HG03139 (cell line): ENCODE results near the gene SPATA18.

Source experiments
- ATAC-seq: cut with Tn5 transposase; IDR thresholded peaks from one replicate; pipeline ENCODE4 v1.9.1; 2021; ENCODE audit not compliant: unreplicated experiment

The SPATA18 gene

GRCh38 chr4:52051213-52051614, at the start of gene SPATA18:
SPATA18 (plus strand) TSS chr4:52051304; CDS start chr4:52051705, 401 bp downstream.
- ATAC-seq = no peak

GRCh38 chr4:52001616-52002015, 49.5 kb upstream of the SPATA18 start:
- no peak for ATAC-seq

GRCh38 chr4:52004414-52004813, 46.7 kb upstream of the SPATA18 start:
- ATAC-seq = no peak

- ATAC-seq = no peak
Observed at GRCh38 chr4:52005604-52006273, 45.4 kb upstream of the SPATA18 start.

- ATAC-seq = no peak
Observed at GRCh38 chr4:52006887-52007286, 44.2 kb upstream of the SPATA18 start.

- no peak for ATAC-seq
Observed at GRCh38 chr4:52010986-52011385, 40.1 kb upstream of the SPATA18 start.

GRCh38 chr4:52012651-52013050, 38.5 kb upstream of the SPATA18 start:
- no peak for ATAC-seq

- ATAC-seq = no peak
Observed at GRCh38 chr4:52014903-52015302, 36.2 kb upstream of the SPATA18 start.

- no peak for ATAC-seq
Observed at GRCh38 chr4:52015366-52015765, 35.7 kb upstream of the SPATA18 start.

- ATAC-seq = no peak
Observed at GRCh38 chr4:52016981-52017380, 34.1 kb upstream of the SPATA18 start.

GRCh38 chr4:52017814-52018213, 33.3 kb upstream of the SPATA18 start:
- no peak for ATAC-seq

GRCh38 chr4:52019936-52020657, 31.0 kb upstream of the SPATA18 start, which contains the start of gene LRRC66:
LRRC66 (minus strand) TSS chr4:52020363; CDS start chr4:52017613, 2,750 bp downstream.
- no peak for ATAC-seq

GRCh38 chr4:52028970-52029369, 22.1 kb upstream of the SPATA18 start:
- no peak for ATAC-seq

- ATAC-seq = no peak
Observed at GRCh38 chr4:52032005-52032404, 19.1 kb upstream of the SPATA18 start.

GRCh38 chr4:52035190-52035589, 15.9 kb upstream of the SPATA18 start:
- no peak for ATAC-seq

- ATAC-seq = no peak
Observed at GRCh38 chr4:52036886-52037530, 14.1 kb upstream of the SPATA18 start.

GRCh38 chr4:52037689-52038102, 13.4 kb upstream of the SPATA18 start:
- peak; percentile 38 for ATAC-seq

- peak; percentile 89 for ATAC-seq
Observed at GRCh38 chr4:52038103-52038912, 12.8 kb upstream of the SPATA18 start, which contains the start of gene SGCB. SGCB (minus strand) TSS chr4:52038299; CDS start chr4:52038259, 40 bp downstream.

- no peak for ATAC-seq
Observed at GRCh38 chr4:52045028-52045427, 6.1 kb upstream of the SPATA18 start.

GRCh38 chr4:52049266-52049665, 1.8 kb upstream of the SPATA18 start:
- ATAC-seq = no peak
